Measurements from ENCODE around the gene NR1I2.
A peak's percentile ranks its signal among the peaks of the same experiment; 100 is the strongest.

NR1I2 gene

GRCh38 chr3:119825820-119826219, 43.9 kb downstream of the NR1I2 start:
- no peak for DNase-seq

- no peak for DNase-seq
These were observed 45.1 kb downstream of the NR1I2 start for GRCh38 chr3:119826711-119827608.

- no peak for DNase-seq
These were observed 47.5 kb downstream of the NR1I2 start for GRCh38 chr3:119829420-119829819.

GRCh38 chr3:119831022-119831421, 49.1 kb downstream of the NR1I2 start:
- no peak for DNase-seq

GRCh38 chr3:119831941-119832371, 50.1 kb downstream of the NR1I2 start:
- no peak for DNase-seq

- peak; percentile 73 for DNase-seq
These were observed 53.0 kb downstream of the NR1I2 start for GRCh38 chr3:119834754-119835370.

GRCh38 chr3:119835556-119835955, 53.7 kb downstream of the NR1I2 start:
- peak; percentile 15 for DNase-seq

GRCh38 chr3:119841808-119842471, 60.0 kb downstream of the NR1I2 start:
- DNase-seq: no peak

- DNase-seq: no peak
These were observed 67.2 kb downstream of the NR1I2 start for GRCh38 chr3:119849126-119849525.

- no peak for DNase-seq
These were observed 74.8 kb downstream of the NR1I2 start for GRCh38 chr3:119856695-119857094.

GRCh38 chr3:119858957-119859356, 77.1 kb downstream of the NR1I2 start:
- no peak for DNase-seq

- DNase-seq: no peak
These were observed 77.8 kb downstream of the NR1I2 start for GRCh38 chr3:119859728-119860127.

- DNase-seq: peak; percentile 13
These were observed 79.8 kb downstream of the NR1I2 start for GRCh38 chr3:119861681-119862080.

GRCh38 chr3:119862616-119863015, 80.7 kb downstream of the NR1I2 start:
- peak; percentile 89 for DNase-seq

- no peak for DNase-seq
These were observed 82.6 kb downstream of the NR1I2 start for GRCh38 chr3:119864476-119864875.
